GM12872 (cell line): ENCODE results near the gene LIN28A.

Experiments
- CTCF ChIP-seq: IDR thresholded peaks from 3 replicates; pipeline ENCODE4 v1.5.1; 2011; ENCODE audit warnings: low read depth, mild to moderate bottlenecking, low read length, moderate library complexity; ENCODE audit not compliant: insufficient read depth

Gene LIN28A

GRCh38 chr1:26470878-26471497, 60.4 kb downstream of the LIN28A start:
- no peak for TF ChIP-seq CTCF

- no peak for TF ChIP-seq CTCF
These were observed 61.1 kb downstream of the LIN28A start for GRCh38 chr1:26471498-26472319.

GRCh38 chr1:26472320-26472900, 61.8 kb downstream of the LIN28A start, which contains the start of gene HMGN2:
TSS of gene HMGN2 (plus strand) at chr1:26472440. CDS start at chr1:26472613, 173 bp downstream.
- TF ChIP-seq CTCF, result no peak

- TF ChIP-seq CTCF, result no peak
These were observed 62.6 kb downstream of the LIN28A start for GRCh38 chr1:26472901-26473845.

GRCh38 chr1:26474818-26475217, 64.2 kb downstream of the LIN28A start:
- no peak for TF ChIP-seq CTCF

GRCh38 chr1:26475989-26476388, 65.4 kb downstream of the LIN28A start:
- TF ChIP-seq CTCF, result no peak

- TF ChIP-seq CTCF, result no peak
These were observed 66.3 kb downstream of the LIN28A start for GRCh38 chr1:26476958-26477357.
